OCI-LY3 (cell line): ENCODE measurements around the gene MSRB2.

ENCODE experiments used
- H2AFZ ChIP-seq: fragments of 200-600, 300-600 bp; shearing (Covaris generic); 2 replicates; pipeline ENCODE4 v1.6.0; 2014; ENCODE audit warnings: antibody characterized with exemption, low read depth, low read length
- H3K27ac ChIP-seq: fragments of 200-600, 300-600 bp; sonication (generic); 2 replicates; pipeline ENCODE4 v1.5.1; 2014; ENCODE audit warnings: mild to moderate bottlenecking, low read length, moderate library complexity, mixed read lengths
- H3K27me3 ChIP-seq: fragments of 200-600, 300-600 bp; sonication (generic); 2 replicates; pipeline ENCODE4 v1.6.1; 2014; ENCODE audit warnings: low read depth, low read length, mixed read lengths
- H3K36me3 ChIP-seq: fragments of 200-600, 300-600 bp; sonication (generic); replicated peaks from 2 replicates; pipeline ENCODE3; 2014; ENCODE audit warnings: low read depth, low read length, mixed read lengths
- H3K4me1 ChIP-seq: fragments of 300-600, 200-600 bp; sonication (generic); 2 replicates; pipeline ENCODE4 v1.6.1; 2014; ENCODE audit warnings: low read length, mixed read lengths
- H3K4me2 ChIP-seq: fragments of 200-600, 300-600 bp; sonication (generic); 2 replicates; pipeline ENCODE4 v1.6.1; 2014; ENCODE audit warnings: low read length, mixed read lengths
- H3K4me3 ChIP-seq: fragments of 300-600, 200-600 bp; sonication (generic); 2 replicates; pipeline ENCODE4 v1.5.1; 2014; ENCODE audit warnings: antibody characterized with exemption, mild to moderate bottlenecking, low read length, moderate library complexity
- H3K79me2 ChIP-seq: fragments of 300-600, 200-600 bp; shearing (Covaris generic); 2 replicates; pipeline ENCODE4 v1.6.1; 2014; ENCODE audit warnings: mild to moderate bottlenecking, low read length, mixed read lengths
- H3K9ac ChIP-seq: fragments of 300-600, 200-600 bp; shearing (Covaris generic); 2 replicates; pipeline ENCODE4 v1.6.0; 2014; ENCODE audit warnings: mild to moderate bottlenecking, low read length, moderate library complexity
- H3K9me3 ChIP-seq: fragments of 200-600, 300-600 bp; shearing (Covaris generic); 2 replicates; pipeline ENCODE4 v1.6.1; 2014; ENCODE audit warnings: low read length, mixed read lengths; ENCODE audit not compliant: insufficient read depth
- H4K20me1 ChIP-seq: fragments of 200-600, 300-600 bp; sonication (generic); 2 replicates; pipeline ENCODE4 v1.6.1; 2016; ENCODE audit warnings: low read length, mixed read lengths; ENCODE audit not compliant: insufficient read depth
- EZH2phosphoT487 ChIP-seq: fragments of 200-600 bp; shearing (Covaris generic); IDR thresholded peaks from 2 replicates; pipeline ENCODE4 v1.6.1; 2018; ENCODE audit warnings: antibody characterized with exemption, mixed run types, low read depth
- TF ChIP-seq, protein P1 (sequence below): fragments of 200-600, 300-600 bp; sonication (generic); IDR thresholded peaks from 2 replicates; pipeline ENCODE4 v1.5.1; 2014; ENCODE audit warnings: antibody characterized with exemption, low read length, low read depth

Gene MSRB2

DNA sequence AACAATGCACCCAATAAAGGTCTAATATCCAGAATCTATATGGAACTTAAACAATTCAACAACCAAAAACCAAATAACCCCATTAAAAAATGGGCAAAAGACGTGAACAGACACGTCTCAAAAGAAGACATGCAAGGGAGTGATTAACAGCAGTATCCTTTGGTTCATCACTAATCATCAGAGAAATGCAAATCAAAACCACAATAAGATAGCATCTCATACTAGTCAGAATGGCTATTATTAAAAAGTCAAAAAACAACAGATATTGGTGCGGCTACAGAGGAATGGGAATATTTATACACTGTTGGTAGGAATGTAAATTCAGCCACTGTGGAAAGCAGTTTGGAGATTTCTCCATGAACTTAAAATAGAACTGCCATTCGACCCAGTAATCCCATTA, 46.6 kb downstream of the MSRB2 start:
- Histone ChIP-seq H3K36me3 (no peaks in the 10 kb centered on the region), H3K27ac (no peak overlapping the region), H3K9ac (no peak overlapping the region), H3K4me2 (no peak overlapping the region), H3K79me2 (no peaks in the 10 kb centered on the region), H3K9me3 (no peaks in the 10 kb centered on the region), H3K4me3 (no peak overlapping the region), H2AFZ (no peak overlapping the region), H3K27me3 (no peaks in the 10 kb centered on the region; the same call in 1 of the 2 replicates), H4K20me1 (no peaks in the 10 kb centered on the region), H3K4me1 (no peaks in the 10 kb centered on the region)
- no peak for TF ChIP-seq EZH2phosphoT487
- TF ChIP-seq, protein P1, sequence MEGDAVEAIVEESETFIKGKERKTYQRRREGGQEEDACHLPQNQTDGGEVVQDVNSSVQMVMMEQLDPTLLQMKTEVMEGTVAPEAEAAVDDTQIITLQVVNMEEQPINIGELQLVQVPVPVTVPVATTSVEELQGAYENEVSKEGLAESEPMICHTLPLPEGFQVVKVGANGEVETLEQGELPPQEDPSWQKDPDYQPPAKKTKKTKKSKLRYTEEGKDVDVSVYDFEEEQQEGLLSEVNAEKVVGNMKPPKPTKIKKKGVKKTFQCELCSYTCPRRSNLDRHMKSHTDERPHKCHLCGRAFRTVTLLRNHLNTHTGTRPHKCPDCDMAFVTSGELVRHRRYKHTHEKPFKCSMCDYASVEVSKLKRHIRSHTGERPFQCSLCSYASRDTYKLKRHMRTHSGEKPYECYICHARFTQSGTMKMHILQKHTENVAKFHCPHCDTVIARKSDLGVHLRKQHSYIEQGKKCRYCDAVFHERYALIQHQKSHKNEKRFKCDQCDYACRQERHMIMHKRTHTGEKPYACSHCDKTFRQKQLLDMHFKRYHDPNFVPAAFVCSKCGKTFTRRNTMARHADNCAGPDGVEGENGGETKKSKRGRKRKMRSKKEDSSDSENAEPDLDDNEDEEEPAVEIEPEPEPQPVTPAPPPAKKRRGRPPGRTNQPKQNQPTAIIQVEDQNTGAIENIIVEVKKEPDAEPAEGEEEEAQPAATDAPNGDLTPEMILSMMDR: no peak

DNA sequence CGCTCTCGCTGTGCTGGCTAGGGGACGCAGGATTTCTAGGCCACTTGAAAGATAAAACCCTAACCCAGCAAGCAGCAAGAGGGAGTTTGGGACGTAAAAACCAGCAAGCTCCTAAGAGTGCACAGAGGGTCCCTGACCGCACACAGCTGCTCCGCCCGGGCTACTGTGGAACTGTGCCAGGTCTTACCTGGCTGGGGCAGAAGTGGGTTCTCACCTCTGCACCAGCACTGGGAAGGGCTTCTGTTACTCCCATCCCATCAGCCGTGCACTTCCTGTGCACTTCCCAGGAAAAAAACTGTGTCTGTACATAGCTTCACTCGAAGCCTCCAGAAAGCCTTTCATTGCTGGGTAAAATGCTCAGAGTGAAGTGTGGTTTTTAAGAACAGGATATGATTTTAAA, 50.9 kb downstream of the MSRB2 start:
- H3K27me3 ChIP-seq: no peaks in the 10 kb centered on the region
- no peak overlapping the region for H3K9ac ChIP-seq
- no peaks in the 10 kb centered on the region for H3K36me3 ChIP-seq
- H3K4me3 ChIP-seq: no peak overlapping the region
- no peaks in the 10 kb centered on the region for H3K9me3 ChIP-seq
- H3K4me1 ChIP-seq: no peaks in the 10 kb centered on the region
- no peak overlapping the region for H3K4me2 ChIP-seq
- H3K79me2 ChIP-seq: no peaks in the 10 kb centered on the region
- H4K20me1 ChIP-seq: no peaks in the 10 kb centered on the region
- no peak overlapping the region for H3K27ac ChIP-seq
- TF ChIP-seq EZH2phosphoT487: no peak
- TF ChIP-seq, protein P1: no peak
- no peak overlapping the region for H2AFZ ChIP-seq

DNA sequence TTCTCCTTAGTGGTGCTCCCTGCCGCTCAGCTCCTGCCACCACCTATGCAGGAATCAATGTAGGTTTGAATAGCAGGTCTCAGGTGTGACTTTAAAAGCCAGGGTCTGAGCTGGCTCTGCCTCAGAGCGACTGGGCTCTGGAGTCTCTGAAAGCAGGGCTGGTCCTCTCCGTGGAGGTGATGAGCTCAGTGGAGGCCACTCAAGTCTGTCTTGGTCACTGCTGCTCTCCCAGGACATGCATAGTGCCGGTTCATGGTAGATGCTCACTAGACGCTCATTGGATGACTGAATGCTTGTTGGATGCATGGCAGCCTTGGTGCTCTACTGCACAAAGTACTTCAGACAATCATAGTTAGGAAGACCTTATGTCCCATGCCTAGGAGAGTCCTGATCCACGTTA, 51.7 kb downstream of the MSRB2 start:
- no peak overlapping the region for H3K9ac ChIP-seq
- no peaks in the 10 kb centered on the region for H3K36me3 ChIP-seq
- TF ChIP-seq, protein P1: no peak
- no peak for TF ChIP-seq EZH2phosphoT487

DNA sequence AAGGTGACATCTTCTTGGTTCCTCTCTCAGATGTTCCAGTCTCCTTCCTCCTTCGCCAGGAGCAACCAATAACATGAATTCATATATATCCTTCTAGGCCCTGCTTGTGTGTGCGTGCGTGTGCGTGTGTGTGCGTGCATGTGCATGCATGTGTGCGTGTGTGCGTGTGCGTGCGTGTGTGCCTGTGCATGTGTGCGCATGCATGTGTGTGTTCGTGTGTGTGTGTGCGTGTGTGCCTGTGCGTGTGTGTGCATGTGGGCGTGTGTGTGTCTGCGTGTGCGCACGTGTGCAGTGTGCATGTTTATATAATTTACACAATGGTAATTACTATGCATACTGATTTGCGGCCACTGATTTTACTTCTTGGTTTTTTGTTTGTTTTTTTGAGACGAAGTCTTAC, 52.8 kb downstream of the MSRB2 start:
- Histone ChIP-seq H3K4me1 (no peaks in the 10 kb centered on the region), H3K27ac (no peak overlapping the region), H3K79me2 (no peaks in the 10 kb centered on the region), H2AFZ (no peak overlapping the region), H3K9me3 (no peaks in the 10 kb centered on the region), H3K4me2 (no peak overlapping the region), H3K27me3 (no peaks in the 10 kb centered on the region), H4K20me1 (no peaks in the 10 kb centered on the region), H3K9ac (no peak overlapping the region), H3K36me3 (no peaks in the 10 kb centered on the region), H3K4me3 (no peak overlapping the region)
- TF ChIP-seq EZH2phosphoT487: no peak
- TF ChIP-seq, protein P1: no peak

More for the DNA sequence above, 51.7 kb downstream of the MSRB2 start:
- no peak overlapping the region for H3K27ac ChIP-seq
- H3K9me3 ChIP-seq: no peaks in the 10 kb centered on the region
- H2AFZ ChIP-seq: no peak overlapping the region
- H3K27me3 ChIP-seq: no peaks in the 10 kb centered on the region
- H4K20me1 ChIP-seq: no peaks in the 10 kb centered on the region
- H3K4me3 ChIP-seq: no peak overlapping the region
- no peaks in the 10 kb centered on the region for H3K79me2 ChIP-seq
- H3K4me1 ChIP-seq: no peaks in the 10 kb centered on the region
- H3K4me2 ChIP-seq: no peak overlapping the region
